ENCODE data around the gene BMP6. TPM values are rescaled to one million over a fixed set of nuclear protein-coding genes. Genes with fewer than 3 reads are reported as not detected.

BMP6 gene
- total and polyA plus RNA-seq, 12 donors, result 0.59 to 4.1 (median 2.6) TPM

DNA sequence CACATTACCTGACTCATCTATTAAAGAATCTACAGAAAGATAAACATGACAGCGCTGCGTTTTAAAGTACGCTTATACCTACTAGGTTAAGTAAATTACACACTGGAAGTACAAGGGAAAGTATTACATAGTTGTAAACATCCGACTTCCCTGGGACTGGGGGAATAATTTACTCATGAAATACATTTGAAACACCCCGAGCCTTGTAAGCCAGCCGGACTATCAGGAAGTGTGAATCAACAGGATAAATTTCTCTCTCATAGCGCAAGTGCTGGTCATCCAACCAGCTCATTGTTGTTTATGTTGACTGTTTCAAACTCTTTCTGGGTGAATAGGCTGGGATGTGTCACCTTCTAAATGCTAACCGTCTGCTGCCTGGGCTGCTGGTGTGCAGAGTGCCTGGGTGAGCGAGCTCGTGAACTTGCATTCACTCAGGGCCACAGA lies 4.9 kb downstream of the BMP6 start:
- Histone ChIP-seq H3K36me3 (no peaks in the 10 kb centered on the region), H3K27ac (no peak overlapping the region), H3K9me3 (no peaks in the 10 kb centered on the region), H3K27me3 (peaks cover 0 to 84% (median 67%) of the 10 kb centered on the region in 7 donors), H3K4me1 (peaks cover 3 to 51% (median 28%) of the 10 kb centered on the region in 9 donors), H3K4me3 (no peak overlapping the region)
- DNase-seq (no peak), ATAC-seq (no peak)
- WGBS, 2 donors, result 76 to 84% methylated on average over 10 of the region's 10 CpGs
- no peak for TF ChIP-seq CTCF (IDR thresholded peaks at IDR 0.05)
- intact Hi-C loops (cut with DNase I), result no loop called here

DNA sequence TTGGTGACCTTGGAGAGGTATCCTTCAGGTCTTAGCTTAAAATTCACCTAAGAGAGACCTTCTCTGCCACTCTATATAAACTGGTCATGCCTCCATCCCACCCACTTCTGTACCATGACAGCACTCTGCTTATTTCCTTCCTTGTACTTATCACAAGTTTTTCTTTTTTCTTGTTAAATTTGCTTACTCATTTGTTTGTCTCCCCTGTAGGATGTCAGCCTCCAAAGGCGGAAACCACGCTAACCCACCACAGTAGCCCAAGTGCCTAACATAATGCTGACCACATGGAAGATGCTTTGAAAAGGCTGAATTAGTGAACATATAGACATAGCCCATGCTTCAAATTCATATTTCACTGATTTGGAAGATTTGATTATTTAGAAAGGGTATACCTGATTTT lies 5.4 kb downstream of the BMP6 start:
- no peak for ATAC-seq
- Histone ChIP-seq H3K4me3 (no peak overlapping the region), H3K4me1 (peaks cover 3 to 47% (median 25%) of the 10 kb centered on the region in 9 donors), H3K36me3 (no peaks in the 10 kb centered on the region), H3K27me3 (peaks cover 0 to 80% (median 66%) of the 10 kb centered on the region in 7 donors), H3K27ac (no peak overlapping the region), H3K9me3 (no peaks in the 10 kb centered on the region)
- intact Hi-C loops (cut with DNase I), result no loop called here
- no peak for DNase-seq
- 87 to 92% methylated on average over 2 of the region's 2 CpGs for WGBS, 2 donors
- TF ChIP-seq CTCF (IDR thresholded peaks at IDR 0.05), result no peak

GRCh38 chr6:7732228-7732627 lies 6.3 kb downstream of the BMP6 start:
- no peak for TF ChIP-seq CTCF (IDR thresholded peaks at IDR 0.05)
- Histone ChIP-seq H3K27me3 (peaks cover 0 to 70% (median 59%) of the 10 kb centered on the region in 7 donors), H3K9me3 (no peaks in the 10 kb centered on the region), H3K4me3 (no peak overlapping the region), H3K36me3 (no peaks in the 10 kb centered on the region), H3K27ac (no peak overlapping the region), H3K4me1 (peaks cover 2 to 41% (median 19%) of the 10 kb centered on the region in 9 donors)
- intact Hi-C loops (cut with DNase I), result no loop called here
- no peak for ATAC-seq
- no peak for DNase-seq

DNA sequence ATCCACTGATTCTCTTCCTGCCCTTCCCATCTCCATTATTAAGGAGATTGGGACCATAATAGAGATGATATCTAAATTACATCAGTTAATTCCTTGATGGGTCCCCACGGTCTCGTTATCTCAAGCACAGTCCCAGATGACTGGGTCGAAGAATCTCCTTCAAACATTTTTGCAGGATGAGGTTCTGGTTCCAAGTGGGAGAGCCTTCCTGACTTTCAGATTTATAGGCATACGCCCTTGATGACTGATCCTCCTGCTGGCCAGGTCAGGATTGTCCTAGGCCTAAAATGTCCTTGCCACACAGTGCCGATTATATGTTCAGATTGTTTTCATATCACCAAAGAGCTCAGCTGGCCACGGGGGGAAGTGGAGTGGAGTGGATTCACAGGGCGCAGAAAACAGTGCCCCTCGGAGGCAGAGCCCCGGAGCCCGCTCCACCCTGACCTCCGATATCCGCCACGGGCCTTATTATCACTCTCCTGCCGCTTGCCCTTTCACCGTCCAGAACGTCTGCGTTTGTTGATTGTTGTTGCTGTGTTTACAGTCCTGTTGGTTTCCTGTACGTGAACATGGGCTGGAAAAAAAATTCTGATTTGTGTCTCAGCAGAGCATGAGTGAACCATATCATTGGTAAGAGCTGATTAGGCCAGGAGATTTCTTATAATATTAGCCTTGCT lies 8.9 kb downstream of the BMP6 start:
- H3K4me3 ChIP-seq, result no peak overlapping the region
- TF ChIP-seq CTCF (IDR thresholded peaks at IDR 0.05), result no peak
- no peaks in the 10 kb centered on the region for H3K36me3 ChIP-seq
- DNase-seq (no peak), ATAC-seq (peak in 7 of 8 donors; percentile 55 to 82 (median 65))
- intact Hi-C loops (cut with DNase I), result no loop called here
- H3K27ac ChIP-seq, result peak overlapping the region in 3 of 10 donors; percentile 1 to 61 (median 27)
- H3K9me3 ChIP-seq, result no peaks in the 10 kb centered on the region
- peaks cover 0 to 60% (median 34%) of the 10 kb centered on the region in 7 donors for H3K27me3 ChIP-seq
- WGBS, 2 donors, result 61 to 67% methylated on average over 18 of the region's 18 CpGs
- H3K4me1 ChIP-seq, result peaks cover 0 to 21% (median 3%) of the 10 kb centered on the region in 9 donors

Data from heart right ventricle (tissue), 16 donors.